Skeletal muscle cell (primary cell): ENCODE measurements around the gene HPCAL1.
A peak's percentile ranks its signal among the peaks of the same experiment; 100 is the strongest.

ENCODE experiments used
- DNase-seq: peaks from one replicate; pipeline ENCODE4 v3.0.0-alpha.2; 2010; ENCODE audit warnings: low read depth
- H3K4me3 ChIP-seq: 2 replicates; pipeline ENCODE4 v1.5.1; 2011; ENCODE audit warnings: low read depth, mild to moderate bottlenecking, control low read depth, low read length, moderate library complexity

HPCAL1 gene

GRCh38 chr2:10374362-10374943 lies 71.7 kb downstream of the HPCAL1 start:
- H3K4me3 ChIP-seq: no peak overlapping the region
- no peak for DNase-seq

- no peak overlapping the region for H3K4me3 ChIP-seq
- no peak for DNase-seq
Measured at GRCh38 chr2:10375570-10376281, 73.0 kb downstream of the HPCAL1 start.

DNA sequence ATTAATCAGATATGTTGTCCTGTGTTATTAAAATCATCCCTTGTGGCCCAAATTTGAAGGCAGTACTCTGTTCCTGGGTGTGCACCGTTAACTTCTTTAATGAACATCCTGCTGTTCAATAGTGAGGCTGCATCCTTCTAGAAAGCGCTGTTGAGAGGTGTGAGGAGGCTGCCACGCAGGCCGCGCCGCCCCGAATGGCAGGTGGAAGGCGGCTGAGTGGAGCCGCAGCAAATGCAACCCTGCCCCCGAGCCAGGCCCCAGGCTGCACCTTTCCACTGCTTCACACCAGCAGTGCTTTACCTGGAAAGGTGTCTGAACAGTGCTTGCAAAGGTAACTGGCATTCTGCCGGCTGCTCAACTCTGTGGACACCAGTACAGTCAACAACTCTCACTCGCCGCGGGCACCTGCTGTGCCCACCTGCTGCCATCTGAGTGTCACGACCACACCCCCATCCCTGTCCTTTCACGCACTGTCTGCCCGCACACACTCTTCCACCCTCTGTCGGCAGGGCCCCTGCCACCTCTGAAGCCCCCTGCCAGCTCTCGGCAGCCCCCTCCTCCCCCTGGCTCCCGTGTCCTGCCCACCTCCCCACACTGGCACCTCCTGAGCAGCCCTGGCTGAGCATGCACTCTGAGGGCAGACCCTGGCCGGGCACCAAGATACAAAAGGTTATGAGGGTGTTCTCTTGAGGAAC lies 74.5 kb downstream of the HPCAL1 start:
- no peak for DNase-seq
- H3K4me3 ChIP-seq: no peak overlapping the region

GRCh38 chr2:10377747-10378085 lies 75.0 kb downstream of the HPCAL1 start:
- H3K4me3 ChIP-seq: no peak overlapping the region
- DNase-seq: no peak

DNA sequence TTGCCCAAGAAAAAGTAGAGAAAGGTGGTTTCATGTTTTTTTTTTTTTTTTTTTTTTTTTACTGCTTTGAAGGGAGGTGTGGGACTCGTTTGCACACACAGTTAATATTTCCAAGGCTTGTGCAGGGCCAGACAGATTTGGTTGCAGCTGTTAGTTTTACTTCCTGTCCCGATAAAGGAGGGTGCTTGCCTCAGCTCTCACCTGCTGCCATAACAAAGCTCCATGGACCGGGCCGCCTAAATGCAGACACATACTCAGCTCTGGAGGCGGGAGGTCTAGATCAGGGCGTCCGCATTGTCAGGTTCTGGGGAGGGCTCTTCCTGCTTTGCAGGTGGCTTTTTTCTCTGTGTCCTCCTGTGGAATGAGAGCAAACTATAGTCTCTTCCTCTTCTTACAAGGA lies 75.5 kb downstream of the HPCAL1 start:
- DNase-seq: no peak
- no peak overlapping the region for H3K4me3 ChIP-seq

DNA sequence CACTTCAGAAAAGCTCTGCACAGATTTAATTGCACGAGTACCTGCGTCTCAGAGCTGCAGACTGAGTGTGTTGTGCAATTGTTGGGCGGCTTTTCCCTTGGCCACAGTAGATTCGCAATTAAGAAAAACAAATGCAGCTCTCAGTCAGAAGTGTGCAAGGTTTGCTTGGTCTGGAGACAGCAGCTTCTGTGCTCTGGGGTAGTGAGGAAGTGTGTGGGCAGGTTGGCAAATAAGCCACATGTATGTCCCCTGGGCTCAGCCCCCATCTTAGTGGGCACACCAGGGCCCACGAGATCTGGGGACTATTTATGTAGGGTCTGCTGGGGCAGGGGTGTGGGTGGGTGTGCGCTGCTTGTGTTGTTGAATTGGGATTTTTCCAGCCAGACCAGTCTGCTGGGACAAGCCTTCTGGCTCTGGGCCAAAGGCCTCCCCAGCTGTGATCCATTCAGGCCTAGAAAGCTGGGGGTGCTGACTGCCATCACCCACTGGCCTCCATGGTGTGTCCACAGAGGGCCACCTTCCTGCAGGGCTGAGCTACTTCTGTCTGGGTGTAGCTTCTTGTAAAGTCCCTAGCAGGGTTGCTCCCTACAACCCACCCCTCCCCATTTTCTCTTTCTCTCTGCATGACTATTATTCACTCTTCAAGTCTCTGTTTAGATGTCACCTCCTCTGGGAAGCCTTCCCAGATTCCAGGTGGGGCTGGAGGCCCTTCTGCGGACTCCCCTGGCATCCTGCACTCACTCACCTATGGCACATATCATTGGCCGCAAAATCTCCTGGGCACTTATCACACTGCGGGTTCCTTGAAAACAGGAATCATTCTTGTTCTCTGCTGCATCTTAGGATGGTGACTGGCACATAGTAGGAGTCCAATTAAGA lies 77.6 kb downstream of the HPCAL1 start:
- no peak overlapping the region for H3K4me3 ChIP-seq
- no peak for DNase-seq

DNA sequence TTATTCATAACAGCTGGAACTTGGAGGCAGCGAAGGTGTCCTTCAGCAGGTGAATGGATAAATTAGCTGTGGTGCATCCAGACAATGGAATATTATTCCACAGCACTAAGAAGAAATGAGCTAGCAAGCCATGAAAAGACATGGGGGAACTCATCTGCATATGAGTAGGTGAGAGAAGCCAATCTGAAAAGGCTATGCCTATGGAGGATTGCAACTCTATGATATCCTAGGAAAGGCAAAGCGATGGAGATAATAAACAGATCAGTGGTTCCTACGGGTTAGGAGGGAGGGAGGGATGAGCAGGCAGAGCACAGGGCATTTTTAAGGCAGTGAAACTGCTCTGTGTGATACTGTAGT lies 79.3 kb downstream of the HPCAL1 start:
- DNase-seq: no peak
- H3K4me3 ChIP-seq: no peak overlapping the region

GRCh38 chr2:10382354-10383061 lies 79.8 kb downstream of the HPCAL1 start:
- no peak for DNase-seq
- H3K4me3 ChIP-seq: no peak overlapping the region

GRCh38 chr2:10383960-10384734 lies 81.4 kb downstream of the HPCAL1 start:
- no peak for DNase-seq
- H3K4me3 ChIP-seq: no peak overlapping the region

- no peak for DNase-seq
Measured at GRCh38 chr2:10385501-10385900, 82.8 kb downstream of the HPCAL1 start.

DNA sequence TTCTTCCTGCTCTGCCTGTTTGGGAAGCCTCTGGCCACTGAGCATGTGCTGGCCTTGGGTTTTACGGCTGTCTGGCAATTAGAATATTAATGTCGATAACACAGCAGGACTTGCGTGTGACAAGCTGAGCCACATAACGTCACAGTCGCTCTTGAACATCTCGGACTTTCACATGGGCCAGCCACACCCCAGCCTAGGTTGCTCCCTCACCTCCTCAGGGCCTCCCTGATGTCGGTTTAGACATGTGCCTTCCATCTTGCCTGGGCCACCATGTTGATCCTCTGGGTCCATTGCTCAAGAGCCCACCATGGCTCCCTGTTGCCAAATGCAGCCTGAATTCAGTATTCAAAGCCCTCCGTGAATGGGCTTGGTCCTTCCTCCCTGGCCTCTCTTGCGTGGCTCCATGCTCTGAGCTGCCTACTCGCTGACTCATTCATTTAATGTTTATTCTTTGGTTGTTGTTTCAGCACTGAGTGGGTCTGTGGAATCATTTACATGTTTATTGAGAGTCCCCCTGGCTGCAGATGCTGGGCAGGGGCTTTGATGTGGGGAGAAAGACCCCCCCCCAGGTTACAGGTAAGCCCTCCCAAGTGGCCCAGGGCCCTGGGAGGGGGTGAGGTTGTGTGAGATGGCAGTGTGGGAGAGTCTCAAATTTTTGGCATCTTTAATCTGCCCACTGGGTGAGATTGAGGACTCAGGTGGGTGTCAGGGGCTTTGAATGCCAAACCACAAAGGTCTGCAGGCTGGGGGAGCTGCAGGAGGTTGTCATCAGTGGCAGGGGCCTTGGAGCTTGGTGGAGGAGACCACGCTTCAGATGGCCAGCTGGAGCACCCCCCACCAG lies 83.4 kb downstream of the HPCAL1 start:
- no peak for DNase-seq
- no peak overlapping the region for H3K4me3 ChIP-seq

More at GRCh38 chr2:10385501-10385900, 82.8 kb downstream of the HPCAL1 start:
- H3K4me3 ChIP-seq: no peak overlapping the region

- no peak overlapping the region for H3K4me3 ChIP-seq
- no peak for DNase-seq
Measured at GRCh38 chr2:10387033-10387432, 84.3 kb downstream of the HPCAL1 start.

DNA sequence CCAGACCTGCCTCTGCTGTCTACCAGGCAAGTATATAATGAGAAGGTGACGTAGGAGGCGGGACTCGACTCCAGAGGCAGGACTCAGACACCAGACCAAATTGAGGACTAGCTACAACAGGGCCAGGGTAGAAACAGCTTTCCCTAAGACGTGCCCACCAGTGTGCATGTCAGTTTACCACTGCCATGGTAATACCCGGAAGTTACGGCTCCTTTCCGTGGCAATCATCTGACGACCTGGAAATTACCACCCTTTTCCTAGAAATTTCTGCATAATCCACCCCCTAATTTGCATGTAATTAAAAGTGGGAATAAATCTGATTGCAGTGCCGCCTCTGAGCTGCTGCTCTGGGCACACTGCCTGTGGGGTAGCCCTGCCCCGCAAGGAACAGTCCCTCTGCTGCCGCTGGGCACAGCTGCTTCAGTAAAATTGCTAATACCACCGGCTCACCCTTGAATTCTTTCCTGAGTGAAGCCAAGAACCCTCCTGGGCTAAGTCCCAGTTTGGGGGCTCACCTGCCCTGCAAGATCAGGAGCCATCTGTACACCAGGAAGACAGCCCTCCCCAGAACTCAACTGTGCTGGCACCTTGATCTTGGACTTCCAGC lies 86.4 kb downstream of the HPCAL1 start:
- DNase-seq: no peak
- H3K4me3 ChIP-seq: no peak overlapping the region

GRCh38 chr2:10389573-10389972 lies 86.9 kb downstream of the HPCAL1 start:
- DNase-seq: peak; percentile 58
- no peak overlapping the region for H3K4me3 ChIP-seq

DNA sequence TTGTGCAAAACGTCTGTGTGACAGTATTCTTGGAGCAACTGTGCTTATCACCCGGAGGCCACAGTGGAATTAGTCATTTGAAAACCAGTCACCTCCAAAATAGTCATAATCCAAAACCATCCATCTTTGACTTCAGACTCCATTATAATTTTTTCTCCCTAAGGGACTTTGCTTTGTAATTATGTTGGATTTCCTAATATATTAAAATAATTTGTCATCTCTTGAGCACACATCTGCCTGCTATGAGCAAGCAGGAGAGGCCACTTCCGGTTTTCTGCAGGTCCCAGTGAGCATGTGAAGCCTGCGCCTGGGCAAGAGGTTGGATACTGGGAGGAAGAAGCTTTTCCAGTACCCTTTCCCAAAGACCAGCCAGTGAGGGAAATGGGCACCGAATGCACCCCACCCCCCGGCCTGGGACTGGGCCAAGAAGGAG lies 87.7 kb downstream of the HPCAL1 start:
- no peak for DNase-seq
- H3K4me3 ChIP-seq: no peak overlapping the region

GRCh38 chr2:10392100-10392499 lies 89.4 kb downstream of the HPCAL1 start:
- no peak for DNase-seq
- no peak overlapping the region for H3K4me3 ChIP-seq

- DNase-seq: no peak
- no peak overlapping the region for H3K4me3 ChIP-seq
Measured at GRCh38 chr2:10392548-10392947, 89.8 kb downstream of the HPCAL1 start.
